ENCODE data around the gene RPS24.
"Not testable (repeated sequence)": the region's sequence is repeated elsewhere in the genome, so short reads cannot be mapped to it uniquely, and the experiment has no call there.

RPS24 gene

DNA sequence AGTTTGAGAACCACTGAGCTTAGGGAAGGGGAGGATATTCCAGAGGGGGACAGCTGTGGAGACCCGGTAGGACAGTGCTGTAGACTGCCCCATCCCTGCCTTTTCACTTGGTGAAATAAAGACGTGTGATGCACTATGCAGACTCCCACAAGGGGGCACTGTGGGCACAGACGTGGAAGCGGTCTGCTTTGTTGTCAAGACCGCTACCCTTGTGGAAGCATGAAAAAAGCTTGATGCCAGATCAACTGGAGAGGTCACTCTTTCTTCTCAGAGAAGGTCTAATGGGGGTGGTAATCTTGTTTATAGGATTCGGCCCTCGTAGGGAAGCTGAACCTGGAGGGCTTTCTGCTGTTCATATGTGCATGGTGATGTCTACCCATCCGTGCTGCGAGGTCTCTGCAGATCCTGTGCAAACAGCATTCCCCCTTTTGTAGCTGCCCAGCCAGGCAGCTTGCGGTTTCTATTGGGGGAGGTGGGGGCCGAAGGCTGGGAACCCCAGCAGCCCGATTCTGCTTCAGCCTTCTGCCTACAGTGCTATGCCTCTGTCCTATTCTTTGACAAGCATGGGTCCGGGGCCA, 13.7 kb downstream of the RPS24 start:
- peak; percentile 68 to 78 (median 76) for DNase-seq (ENCODE audit: low read depth in 4 of 4, low spot score in 1 of 4)

DNA sequence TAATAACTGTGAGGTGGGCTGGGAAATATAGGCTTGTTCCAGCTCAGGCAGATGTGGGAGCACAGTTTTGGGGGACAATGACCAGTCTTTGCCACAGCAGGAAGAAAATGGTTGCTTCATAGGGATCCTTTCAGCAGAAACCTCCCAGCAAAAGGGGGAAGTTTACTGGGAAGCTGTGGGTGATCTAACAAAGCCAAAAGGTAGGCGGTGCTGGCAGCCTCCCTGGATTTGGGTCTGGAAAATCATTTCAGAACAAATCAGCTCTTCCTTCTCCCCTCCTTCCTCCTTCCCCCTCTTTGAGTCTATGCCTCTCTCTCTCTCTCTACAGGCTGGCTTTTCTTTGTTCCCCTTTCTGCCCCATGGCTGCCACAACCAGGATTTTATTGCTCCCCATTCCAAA, 16.2 kb downstream of the RPS24 start:
- no peak for DNase-seq (ENCODE audit: low read depth in 4 of 4, low spot score in 1 of 4)

DNA sequence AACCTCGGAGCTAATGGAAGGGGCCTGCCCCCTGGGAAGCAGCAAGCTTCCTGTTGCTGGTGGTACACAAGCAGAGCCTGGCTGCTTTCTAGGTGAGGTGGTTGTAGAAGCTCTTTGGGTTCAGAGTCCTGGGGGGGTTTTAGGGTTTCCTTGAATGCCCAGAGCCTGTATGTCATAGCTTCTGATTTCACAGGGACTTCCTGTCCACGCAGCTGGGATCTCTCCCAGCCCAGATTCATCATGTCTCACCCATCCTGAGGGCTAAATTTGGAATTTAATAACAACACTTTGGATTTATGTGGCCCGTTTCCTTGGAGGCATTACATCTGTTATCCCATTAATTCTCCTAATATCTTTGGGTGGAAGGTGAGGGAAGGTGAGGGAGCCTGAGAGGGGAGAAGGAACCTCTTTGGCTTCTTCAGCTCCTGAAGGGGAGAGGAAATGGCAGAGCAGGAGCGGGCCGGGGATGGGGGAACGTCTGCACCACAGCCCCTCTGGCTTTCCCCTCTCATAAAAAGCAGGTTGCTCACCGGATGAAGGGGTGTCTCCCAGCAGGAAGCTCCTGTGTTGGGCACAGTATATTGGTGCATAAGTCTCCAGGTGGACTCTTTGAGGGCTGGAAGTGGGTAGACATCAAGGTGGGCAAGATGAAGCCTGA, 19.7 kb downstream of the RPS24 start:
- DNase-seq (ENCODE audit: low read depth in 4 of 4, low spot score in 1 of 4) = no peak

DNA sequence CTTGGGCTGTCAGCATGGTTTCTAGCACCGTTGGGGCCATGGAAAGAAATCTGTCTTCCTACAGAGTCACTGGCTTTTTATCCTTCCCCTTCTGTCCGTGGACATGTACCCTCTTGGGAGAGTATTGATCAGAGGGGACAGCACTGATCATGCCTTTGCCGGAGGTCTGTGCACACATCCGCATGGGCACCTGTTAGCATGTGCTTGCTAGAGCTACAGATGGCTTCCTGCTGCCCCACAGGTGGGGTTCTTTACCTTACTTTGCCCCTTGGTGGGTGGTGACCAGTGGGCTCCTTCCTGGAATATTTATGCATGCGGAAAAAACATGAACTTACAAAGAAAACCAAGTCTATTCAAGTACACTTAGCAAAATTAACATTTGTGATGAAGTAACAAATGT, 24.9 kb downstream of the RPS24 start:
- DNase-seq (ENCODE audit: low read depth in 4 of 4, low spot score in 1 of 4) = no peak

DNA sequence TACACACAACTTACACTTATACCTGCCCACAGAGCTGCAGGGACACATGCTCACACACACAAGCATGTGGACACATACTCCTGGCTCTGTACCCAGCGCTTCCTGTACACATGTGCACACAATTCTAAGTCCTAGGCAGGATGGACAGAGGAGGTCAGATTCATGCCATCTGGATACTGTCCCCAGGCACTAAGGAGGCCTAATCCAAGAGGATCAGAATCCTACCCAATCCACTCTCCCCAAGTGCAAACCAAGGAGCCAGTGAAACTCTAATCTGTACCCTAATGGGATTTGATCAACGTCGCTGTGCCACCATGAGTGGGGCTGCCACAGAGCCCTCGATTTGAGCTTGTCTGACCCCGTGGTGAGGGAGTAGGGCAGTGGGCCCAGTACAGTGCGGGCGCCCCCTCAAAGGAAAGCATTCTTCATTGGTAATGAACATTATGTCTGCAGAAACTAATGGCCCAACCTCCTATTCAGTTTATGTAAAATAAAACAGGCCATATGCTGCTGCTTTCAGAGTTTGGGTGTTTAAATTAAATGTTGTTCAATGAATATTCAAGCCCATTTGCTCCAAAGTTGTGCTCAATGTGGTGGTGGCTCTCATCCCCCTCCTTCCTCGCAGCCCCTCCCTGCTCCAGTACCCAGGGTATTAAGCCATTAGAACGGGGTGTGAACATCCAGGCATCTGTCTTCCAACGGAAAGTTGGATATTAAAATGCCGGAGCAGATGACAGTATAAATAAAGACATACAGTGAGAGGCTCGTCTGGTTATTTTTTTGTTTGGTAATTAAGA, 26.4 kb downstream of the RPS24 start:
- no peak for DNase-seq (ENCODE audit: low read depth in 4 of 4, low spot score in 1 of 4)

DNA sequence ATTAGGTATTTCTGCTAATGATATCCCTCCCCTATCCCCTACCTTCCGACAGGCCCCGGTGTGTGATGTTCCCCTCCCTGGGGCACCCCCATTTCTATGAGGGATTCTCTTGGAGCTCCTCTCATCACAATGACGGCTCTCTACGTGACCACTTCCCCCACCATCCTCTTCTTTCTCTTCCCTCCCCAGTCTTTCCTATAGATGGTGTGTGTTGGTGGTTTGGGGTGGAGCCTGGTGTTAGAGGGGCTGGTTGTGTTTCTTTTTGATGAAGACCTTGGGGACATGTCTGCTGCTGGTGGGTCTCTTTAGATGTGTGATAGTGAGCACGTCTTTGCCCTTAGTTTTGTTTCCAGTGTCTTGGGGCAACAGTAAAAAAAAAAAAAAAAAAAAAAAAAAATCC, 28.6 kb downstream of the RPS24 start:
- DNase-seq (ENCODE audit: low read depth in 4 of 4, low spot score in 1 of 4) = no peak

DNA sequence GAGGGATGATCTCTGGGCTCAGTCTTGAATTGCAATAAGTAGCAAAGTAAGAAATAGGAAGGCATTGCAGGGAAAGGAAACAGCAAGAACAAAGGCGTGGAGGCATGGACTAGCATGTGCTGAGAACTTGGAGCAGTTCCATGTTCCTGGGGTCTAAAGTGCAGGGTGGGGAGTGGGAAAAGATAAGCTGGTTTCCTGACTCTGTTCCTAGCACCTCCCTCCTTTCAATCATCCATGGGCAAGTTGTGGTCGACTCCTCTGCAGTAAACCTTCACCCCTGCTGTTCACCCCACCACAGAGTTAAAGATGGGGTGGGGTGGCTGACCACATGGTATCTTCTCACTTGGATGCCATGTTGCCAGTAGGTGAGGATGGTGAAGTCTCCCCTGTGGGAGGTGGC, 29.6 kb downstream of the RPS24 start:
- DNase-seq (ENCODE audit: low read depth in 4 of 4, low spot score in 1 of 4) = no peak

DNA sequence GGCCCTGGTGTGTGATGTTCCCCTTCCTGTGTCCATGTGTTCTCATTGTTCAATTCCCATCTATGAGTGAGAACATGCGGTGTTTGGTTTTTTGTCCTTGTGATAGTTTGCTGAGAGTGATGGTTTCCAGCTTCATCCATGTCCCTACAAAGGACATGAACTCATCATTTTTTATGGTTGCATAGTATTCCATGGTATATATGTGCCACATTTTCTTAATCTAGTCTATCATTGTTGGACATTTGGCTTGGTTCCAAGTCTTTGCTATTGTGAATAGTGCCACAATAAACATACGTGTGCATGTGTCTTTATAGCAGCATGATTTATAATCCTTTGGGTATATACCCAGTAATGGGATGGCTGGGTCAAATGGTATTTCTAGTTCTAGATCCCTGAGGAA, 31.3 kb downstream of the RPS24 start:
- DNase-seq (ENCODE audit: low read depth in 4 of 4, low spot score in 1 of 4) = not testable (repeated sequence)

DNA sequence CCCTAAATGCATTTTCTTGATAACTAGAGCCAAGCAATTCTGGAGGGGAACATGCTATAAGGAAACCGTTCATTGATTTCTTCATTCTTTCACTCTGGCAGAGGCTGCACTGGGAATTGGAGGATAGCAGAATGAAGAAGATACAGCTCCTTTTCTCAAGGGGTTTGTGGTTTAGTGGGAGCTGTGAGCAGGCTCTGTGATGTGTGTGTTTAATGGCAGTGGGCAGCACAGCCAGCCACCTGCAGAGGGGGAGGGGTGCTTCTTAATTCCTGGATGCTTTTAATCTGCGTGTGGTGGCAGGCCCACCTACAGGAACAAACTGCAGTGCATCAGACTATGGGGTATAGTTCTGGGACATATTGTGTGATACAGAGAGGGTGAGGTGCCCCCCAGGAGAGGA, 31.9 kb downstream of the RPS24 start:
- no peak for DNase-seq (ENCODE audit: low read depth in 4 of 4, low spot score in 1 of 4)

DNA sequence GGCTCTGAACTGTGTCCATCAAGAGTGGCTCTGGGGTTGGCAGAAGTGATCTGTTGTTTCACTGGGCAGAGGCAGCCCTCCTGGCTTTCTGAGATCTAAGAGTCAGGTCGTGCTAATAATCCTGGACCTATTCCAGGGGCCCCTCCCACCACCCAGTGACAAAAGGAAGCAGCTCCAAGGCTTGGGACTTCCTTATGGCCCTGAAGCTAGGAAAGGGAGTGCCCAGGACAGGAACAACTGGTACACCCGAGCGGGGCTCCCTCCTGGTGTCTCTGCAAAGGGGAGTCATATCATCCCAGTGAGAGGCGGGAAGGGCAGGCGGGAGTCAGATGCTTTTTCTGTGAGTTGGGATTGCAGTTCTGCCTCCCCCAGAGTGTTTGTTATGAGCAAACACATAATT, 32.3 kb downstream of the RPS24 start:
- DNase-seq (ENCODE audit: low read depth in 4 of 4, low spot score in 1 of 4) = no peak

DNA sequence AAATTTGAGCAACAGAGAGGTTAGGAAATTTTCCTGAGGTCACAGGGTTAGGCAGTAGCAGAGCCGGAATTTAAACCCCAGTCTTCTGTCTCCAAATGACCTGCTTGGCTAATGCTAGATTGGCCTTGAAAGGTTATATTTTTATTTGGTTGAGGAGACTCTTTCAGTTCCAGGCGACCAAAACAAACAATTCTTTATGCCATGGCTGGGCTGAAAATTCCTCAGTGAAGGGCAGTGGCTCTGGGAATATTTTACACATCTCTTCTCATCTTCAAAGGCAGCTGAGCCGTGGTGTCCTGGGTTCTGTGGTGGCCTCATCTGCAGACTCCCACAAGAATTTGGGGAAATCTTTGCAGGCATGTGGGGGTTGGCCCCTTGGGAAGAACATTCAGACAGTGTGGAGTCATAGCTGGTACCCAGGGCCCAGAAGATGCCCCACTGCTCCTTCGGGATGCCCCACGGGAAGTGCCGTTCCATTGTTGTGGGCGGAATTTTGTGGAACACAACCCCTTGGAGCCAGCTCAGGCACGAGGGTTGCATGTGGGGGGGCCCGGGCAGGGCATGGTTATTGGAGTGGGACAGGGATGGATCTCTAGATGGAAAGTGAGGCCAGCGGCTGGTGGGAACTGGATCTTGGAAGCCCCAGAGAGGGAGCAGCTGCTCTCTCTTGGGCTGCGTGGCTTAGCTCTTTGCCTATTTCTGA, 33.2 kb downstream of the RPS24 start:
- no peak for DNase-seq (ENCODE audit: low read depth in 4 of 4, low spot score in 1 of 4)

DNA sequence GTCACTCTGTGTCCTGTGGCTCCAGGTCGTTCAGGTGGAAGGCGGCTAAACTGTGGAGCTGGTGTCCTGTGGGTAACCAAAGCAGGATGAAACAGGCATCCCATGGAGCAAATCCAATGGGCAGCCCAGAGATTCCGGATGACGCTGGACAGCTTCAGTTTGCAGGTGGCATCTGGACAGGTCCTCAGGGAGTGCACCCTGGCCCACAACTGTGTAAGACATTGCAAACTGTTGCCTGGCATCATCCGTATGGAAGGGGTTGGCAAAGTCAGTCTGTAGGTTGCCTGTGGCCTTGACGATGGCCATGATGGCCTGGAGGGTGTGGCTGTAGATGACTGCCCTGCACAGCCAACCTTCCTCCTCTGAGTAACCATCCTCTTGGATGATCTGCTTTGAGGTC, 35.5 kb downstream of the RPS24 start:
- no peak for DNase-seq (ENCODE audit: low read depth in 4 of 4, low spot score in 1 of 4)

DNA sequence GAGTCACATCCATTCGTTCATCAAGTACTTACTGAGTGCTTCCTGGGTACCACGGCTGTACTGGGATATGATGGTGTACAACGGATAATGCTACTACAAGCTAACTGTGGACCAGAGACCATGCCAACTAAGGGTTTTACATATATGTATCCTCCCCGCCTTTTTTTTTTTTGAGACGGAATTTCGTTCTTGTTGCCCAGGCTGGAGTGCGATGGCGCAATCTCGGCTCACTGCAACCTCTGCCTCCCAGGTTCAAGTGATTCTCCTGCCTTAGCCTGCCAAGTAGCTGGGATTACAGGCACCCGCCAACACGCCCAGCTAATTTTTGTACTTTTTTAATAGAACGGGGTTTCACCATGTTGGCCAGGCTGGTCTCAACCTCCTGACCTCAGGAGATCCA, 36.4 kb downstream of the RPS24 start:
- not testable (repeated sequence) for DNase-seq (ENCODE audit: low read depth in 4 of 4, low spot score in 1 of 4)

DNA sequence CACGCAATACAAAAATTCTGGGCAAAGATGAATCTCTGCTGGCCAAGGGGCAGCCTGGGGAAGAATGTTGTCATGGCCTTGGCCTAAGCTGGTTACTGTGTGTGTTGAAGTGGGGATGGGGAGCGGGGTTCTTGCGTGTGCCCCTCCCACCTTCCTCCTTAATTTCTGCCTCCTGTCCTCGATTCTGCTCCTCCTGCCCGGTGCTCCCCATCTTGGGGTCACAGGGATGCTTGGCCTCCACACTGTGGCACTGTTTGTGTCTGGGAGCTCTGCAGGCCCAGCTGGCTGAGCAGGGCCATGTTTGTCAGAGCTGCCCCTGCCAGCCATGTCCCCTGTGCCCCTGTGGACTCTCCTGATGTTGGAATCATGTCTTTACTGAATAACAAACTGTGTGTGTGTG, 37.1 kb downstream of the RPS24 start:
- no peak for DNase-seq (ENCODE audit: low read depth in 4 of 4, low spot score in 1 of 4)

DNA sequence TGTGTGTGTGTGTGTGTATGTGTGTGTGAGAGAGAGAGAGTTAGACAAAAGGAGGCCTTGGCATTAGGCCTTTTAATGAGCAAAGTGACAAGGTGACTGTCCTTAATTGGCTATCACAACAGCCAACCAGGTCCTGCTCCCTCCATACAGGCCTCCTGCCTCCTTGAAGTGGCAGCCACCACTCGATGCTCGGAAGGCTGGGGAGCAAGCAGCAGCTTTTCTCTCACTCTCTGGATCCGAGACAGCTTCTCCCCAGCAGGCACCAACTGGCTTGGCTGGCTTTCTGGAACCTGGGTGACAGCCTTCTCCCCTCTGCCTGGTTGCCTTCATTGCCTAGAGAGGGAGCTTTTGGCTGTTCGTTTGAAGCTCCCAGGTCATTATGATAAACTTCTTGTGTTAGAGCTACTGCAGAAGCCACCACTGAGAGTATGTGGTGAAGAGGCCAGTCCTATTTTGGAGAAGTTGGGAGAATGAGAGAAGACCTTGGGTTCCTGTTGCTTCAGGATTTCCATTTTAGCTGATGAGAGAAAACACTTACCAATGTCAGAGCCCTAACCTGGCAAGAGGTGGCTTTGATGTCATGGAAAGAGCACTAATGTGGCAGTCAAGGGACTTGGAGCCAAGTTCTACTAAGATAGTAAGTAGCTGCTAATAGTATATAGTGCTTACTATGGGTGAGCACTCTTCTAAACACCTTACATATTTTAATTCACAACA, 37.6 kb downstream of the RPS24 start:
- DNase-seq (ENCODE audit: low read depth in 4 of 4, low spot score in 1 of 4) = no peak

DNA sequence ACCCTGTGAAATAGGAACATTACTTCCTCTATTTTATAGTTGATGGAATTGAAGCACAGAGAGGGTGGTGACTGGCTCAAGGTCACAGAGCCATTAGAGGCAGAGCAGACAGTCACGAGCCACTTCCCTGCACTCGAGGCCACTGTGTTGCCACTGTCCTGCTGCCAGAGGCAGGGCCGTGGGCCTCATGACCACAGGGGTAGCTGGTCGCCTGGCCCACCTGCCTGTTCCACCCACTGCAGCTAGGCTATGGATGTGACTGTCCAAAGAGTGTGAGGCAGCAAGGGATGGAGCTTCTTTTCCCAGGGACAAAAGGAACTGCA, 38.2 kb downstream of the RPS24 start:
- no peak for DNase-seq (ENCODE audit: low read depth in 4 of 4, low spot score in 1 of 4)

DNA sequence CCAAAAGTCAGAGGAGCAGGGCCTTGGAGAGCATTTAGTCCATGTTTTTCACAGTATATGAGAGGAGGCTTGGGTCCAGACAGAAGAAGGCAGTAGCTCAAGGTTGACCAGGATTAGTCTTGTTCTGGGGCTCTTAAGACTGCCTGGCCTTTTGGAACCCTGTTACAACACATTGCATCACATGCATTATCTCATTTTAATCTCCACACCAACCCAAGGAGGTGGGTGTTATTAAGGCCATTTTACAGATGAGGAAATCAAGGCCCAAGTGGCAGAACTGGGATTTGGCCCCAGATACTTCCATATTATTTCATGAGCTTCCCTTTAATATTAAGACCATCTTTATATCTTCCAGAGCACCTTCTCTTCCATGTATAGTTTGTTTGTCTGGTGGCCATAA, 38.8 kb downstream of the RPS24 start:
- DNase-seq (ENCODE audit: low read depth in 4 of 4, low spot score in 1 of 4) = no peak

DNA sequence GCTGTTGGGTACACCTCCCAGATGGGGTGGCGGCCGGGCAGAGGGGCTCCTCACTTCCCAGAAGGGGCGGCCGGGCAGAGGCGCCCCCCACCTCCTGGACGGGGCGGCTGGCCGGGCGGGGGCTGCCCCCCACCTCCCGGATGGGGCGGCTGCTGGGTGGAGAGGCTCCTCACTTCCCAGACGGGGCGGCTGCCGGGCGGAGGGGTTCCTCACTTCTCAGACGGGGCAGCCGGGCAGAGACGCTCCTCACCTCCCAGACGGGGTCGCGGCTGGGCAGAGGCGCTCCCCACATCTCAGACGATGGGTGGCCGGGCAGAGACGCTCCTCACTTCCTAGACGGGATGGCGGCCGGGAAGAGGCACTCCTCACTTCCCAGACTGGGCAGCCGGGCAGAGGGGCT, 42.1 kb downstream of the RPS24 start:
- not testable (repeated sequence) for DNase-seq (ENCODE audit: low read depth in 4 of 4, low spot score in 1 of 4)

DNA sequence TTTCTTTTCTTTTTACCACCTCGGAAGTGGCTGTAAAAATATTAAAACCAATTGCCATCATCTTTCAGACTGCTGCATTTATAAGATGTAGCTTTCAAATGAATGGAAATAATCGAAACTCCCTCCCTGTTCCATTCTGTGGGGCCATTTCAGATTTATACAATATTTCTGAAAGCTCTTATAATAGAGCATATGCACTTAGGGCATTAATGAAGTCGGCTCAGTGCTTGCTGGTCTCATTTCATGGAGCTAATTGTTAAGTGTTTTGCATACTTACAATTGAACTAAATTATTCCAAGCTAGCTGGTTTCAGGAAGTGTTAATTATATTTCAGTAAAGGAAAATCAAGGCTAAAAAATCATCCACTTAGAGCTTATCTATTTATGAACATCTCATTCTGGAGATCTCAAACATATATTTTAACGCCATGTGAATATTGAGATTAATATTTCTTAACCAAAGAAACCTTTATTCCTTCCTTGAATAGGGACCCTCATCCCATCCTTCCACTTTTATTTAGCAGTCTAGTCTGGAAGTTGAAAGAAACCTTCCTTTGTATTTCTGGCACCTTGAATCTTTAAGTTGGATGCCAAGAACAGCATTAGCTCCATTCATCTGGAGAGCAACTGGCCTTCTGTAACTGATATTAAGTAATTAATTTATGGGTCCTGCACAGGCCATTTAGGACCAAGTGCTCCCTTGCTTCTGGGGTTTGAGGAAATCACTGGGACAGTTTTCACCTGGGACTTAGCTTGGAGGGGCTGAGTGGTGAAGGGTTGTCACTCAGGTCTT, 45.1 kb downstream of the RPS24 start:
- DNase-seq (ENCODE audit: low read depth in 4 of 4, low spot score in 1 of 4) = no peak

DNA sequence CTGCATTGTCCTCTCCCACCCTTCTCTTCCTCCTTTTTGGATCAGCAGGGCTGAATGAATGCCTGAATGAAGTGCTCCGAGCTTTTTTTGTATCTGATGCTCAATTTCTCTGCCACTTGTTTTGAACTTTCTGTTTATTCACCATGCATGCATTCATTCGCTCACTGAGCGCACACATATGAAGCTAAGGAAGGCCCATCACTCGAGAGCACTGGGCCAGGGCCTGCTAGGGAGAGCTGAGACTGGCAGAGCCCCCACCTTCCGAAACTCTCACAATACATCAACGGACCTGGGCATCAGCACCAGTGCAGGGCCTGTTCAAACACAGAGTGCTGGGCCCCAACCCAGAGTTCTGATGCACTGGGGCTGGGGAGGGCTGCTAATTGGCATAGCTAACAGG, 45.7 kb downstream of the RPS24 start:
- DNase-seq (ENCODE audit: low read depth in 4 of 4, low spot score in 1 of 4) = no peak

DNA sequence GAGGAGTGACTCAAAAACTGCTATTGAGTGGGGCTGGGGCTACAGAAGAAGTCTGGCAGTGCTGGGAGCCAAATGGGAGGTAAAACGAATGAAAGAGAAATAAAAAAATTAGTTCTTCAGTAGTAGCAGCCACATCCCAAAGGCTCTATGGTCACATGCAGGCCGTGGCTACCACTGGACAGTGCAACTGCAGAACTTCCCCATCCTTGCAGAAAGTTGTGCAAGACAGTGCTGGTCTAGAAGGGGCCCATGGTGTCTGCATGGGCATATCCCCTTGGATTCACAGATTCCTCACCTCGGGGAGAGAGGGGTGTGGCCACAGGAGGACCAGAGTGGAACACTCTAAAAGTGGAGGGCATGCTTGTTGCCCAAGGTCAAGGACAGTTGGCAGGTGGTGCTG, 47.6 kb downstream of the RPS24 start:
- DNase-seq (ENCODE audit: low read depth in 4 of 4, low spot score in 1 of 4) = no peak
